Dermis blood vessel endothelial cell (primary cell): Measurements from ENCODE around the gene MCOLN1. TPM values are rescaled to one million over a fixed set of nuclear protein-coding genes. Genes with fewer than 3 reads are reported as not detected.

Experiments used
- DNase-seq: peaks from one replicate; pipeline ENCODE4 v3.0.0; 2010
- total RNA-seq: library from RNA; depleted of rRNA; stranded (reverse); fragments of >200 nt; gene quantifications from 2 replicates; pipeline ENCODE4 v1.2.3, GENCODE V29; 2014

Gene MCOLN1
- total RNA-seq, 1 donor from 2014 or later, result 2.7 TPM

GRCh38 chr19:7504684-7505083 lies 17.7 kb upstream of the MCOLN1 start:
- no peak for DNase-seq

- DNase-seq, result no peak
Observed at GRCh38 chr19:7505288-7505681, 17.1 kb upstream of the MCOLN1 start.

GRCh38 chr19:7505682-7506384 lies 16.6 kb upstream of the MCOLN1 start:
- peak; percentile 4 for DNase-seq

- peak; percentile 83 for DNase-seq
Observed at GRCh38 chr19:7506385-7507328, 15.8 kb upstream of the MCOLN1 start.

GRCh38 chr19:7507884-7508283 lies 14.5 kb upstream of the MCOLN1 start:
- peak; percentile 89 for DNase-seq

- peak; percentile 19 for DNase-seq
Observed at GRCh38 chr19:7509625-7510024, 12.8 kb upstream of the MCOLN1 start.

GRCh38 chr19:7512400-7512851 lies 10.0 kb upstream of the MCOLN1 start:
- DNase-seq, result peak; percentile 15

GRCh38 chr19:7513809-7514642 lies 8.4 kb upstream of the MCOLN1 start:
- DNase-seq, result no peak

GRCh38 chr19:7515110-7515644 lies 7.2 kb upstream of the MCOLN1 start:
- DNase-seq, result peak; percentile 8

- peak; percentile 76 for DNase-seq
Observed at GRCh38 chr19:7515645-7516151, 6.7 kb upstream of the MCOLN1 start, which contains the start of gene ZNF358. TSS of gene ZNF358 (plus strand) at chr19:7516103. CDS start at chr19:7519243, 3,140 bp downstream.

- DNase-seq, result no peak
Observed at GRCh38 chr19:7516333-7516732, 6.1 kb upstream of the MCOLN1 start.

GRCh38 chr19:7516878-7517277 lies 5.5 kb upstream of the MCOLN1 start:
- DNase-seq, result peak; percentile 15

- DNase-seq, result no peak
Observed at GRCh38 chr19:7519361-7520130, 2.9 kb upstream of the MCOLN1 start.

- no peak for DNase-seq
Observed at GRCh38 chr19:7520131-7521051, 2.0 kb upstream of the MCOLN1 start.

- no peak for DNase-seq
Observed at GRCh38 chr19:7521551-7522071, 813 bp upstream of the MCOLN1 start.

GRCh38 chr19:7522923-7523667 lies 671 bp downstream of the MCOLN1 start:
- peak; percentile 18 for DNase-seq

GRCh38 chr19:7524523-7524922 lies 2.1 kb downstream of the MCOLN1 start:
- no peak for DNase-seq

GRCh38 chr19:7524992-7525739 lies 2.7 kb downstream of the MCOLN1 start:
- no peak for DNase-seq
